Mesendoderm (in vitro differentiated cells): ENCODE data around the gene FAS.

ENCODE experiments used
- DNase-seq: peaks from one replicate; pipeline ENCODE4 v3.0.0; 2013
- H2AK5ac ChIP-seq: 2 replicates; pipeline ENCODE4 v1.6.1; 2013; ENCODE audit warnings: low read length, inconsistent platforms
- H2BK120ac ChIP-seq: 2 replicates; pipeline ENCODE4 v1.6.1; 2013; ENCODE audit warnings: low read depth, mild to moderate bottlenecking, low read length, moderate library complexity, mixed read lengths
- H2BK15ac ChIP-seq: replicated peaks from 2 replicates; pipeline ENCODE4 v1.6.1; 2013; ENCODE audit warnings: low read depth, mild to moderate bottlenecking, moderate library complexity
- H2BK5ac ChIP-seq: 2 replicates; pipeline ENCODE4 v1.6.1; 2013; ENCODE audit warnings: low read length, inconsistent platforms
- H3K18ac ChIP-seq: 2 replicates; pipeline ENCODE4 v1.6.1; 2013; ENCODE audit warnings: mild to moderate bottlenecking, low read length, mixed read lengths
- H3K23ac ChIP-seq: one replicate; pipeline ENCODE4 v1.6.1; 2013; ENCODE audit warnings: low read length
- H3K27ac ChIP-seq: 2 replicates; pipeline ENCODE4 v1.5.1; 2013; ENCODE audit warnings: low read depth, mild to moderate bottlenecking, inconsistent platforms, low read length, moderate library complexity
- H3K27me3 ChIP-seq: 2 replicates; pipeline ENCODE4 v1.6.1; 2013; ENCODE audit warnings: low read length, control low read depth, mild to moderate bottlenecking, inconsistent platforms; ENCODE audit not compliant: insufficient read depth, poor library complexity
- H3K36me3 ChIP-seq: 2 replicates; pipeline ENCODE4 v1.6.1; 2013; ENCODE audit warnings: low read length, inconsistent platforms; ENCODE audit not compliant: control insufficient read depth, insufficient read depth
- H3K4ac ChIP-seq: one replicate; pipeline ENCODE4 v1.6.1; 2013; ENCODE audit warnings: low read depth, mild to moderate bottlenecking, low read length, moderate library complexity
- H3K4me1 ChIP-seq: 2 replicates; pipeline ENCODE4 v1.6.1; 2013; ENCODE audit warnings: low read depth, low read length, inconsistent platforms; ENCODE audit not compliant: control insufficient read depth
- H3K4me2 ChIP-seq: 2 replicates; pipeline ENCODE4 v1.6.1; 2013; ENCODE audit warnings: low read length
- H3K4me3 ChIP-seq: 2 replicates; pipeline ENCODE4 v1.5.1; 2013; ENCODE audit warnings: mild to moderate bottlenecking, low read length
- H3K56ac ChIP-seq: one replicate; pipeline ENCODE4 v1.6.1; 2013; ENCODE audit warnings: low read length
- H3K79me1 ChIP-seq: 2 replicates; pipeline ENCODE4 v1.6.1; 2013; ENCODE audit warnings: low read length, inconsistent platforms
- H3K79me2 ChIP-seq: 2 replicates; pipeline ENCODE4 v1.6.1; 2013; ENCODE audit warnings: mild to moderate bottlenecking, low read length; ENCODE audit not compliant: control insufficient read depth, insufficient read depth
- H3K9ac ChIP-seq: 2 replicates; pipeline ENCODE4 v1.6.1; 2013; ENCODE audit warnings: low read length, inconsistent platforms
- H4K5ac ChIP-seq: one replicate; pipeline ENCODE4 v1.6.1; 2013; ENCODE audit warnings: low read length
- H4K8ac ChIP-seq: one replicate; pipeline ENCODE4 v1.6.1; 2013; ENCODE audit warnings: low read depth, mild to moderate bottlenecking, control low read depth, low read length, moderate library complexity
- WGBS: extraction: QIAGEN DNeasy Blood & Tissue Kit; methylation state at CpG from one replicate; pipeline ENCODE4 v1.1.7; 2013; ENCODE audit warnings: low lambda C conversion rate, missing lambda C conversion rate; ENCODE audit not compliant: insufficient coverage; ENCODE audit errors: extremely low coverage; 5-methylcytosine and 5-hydroxymethylcytosine counted together

Gene FAS

DNA sequence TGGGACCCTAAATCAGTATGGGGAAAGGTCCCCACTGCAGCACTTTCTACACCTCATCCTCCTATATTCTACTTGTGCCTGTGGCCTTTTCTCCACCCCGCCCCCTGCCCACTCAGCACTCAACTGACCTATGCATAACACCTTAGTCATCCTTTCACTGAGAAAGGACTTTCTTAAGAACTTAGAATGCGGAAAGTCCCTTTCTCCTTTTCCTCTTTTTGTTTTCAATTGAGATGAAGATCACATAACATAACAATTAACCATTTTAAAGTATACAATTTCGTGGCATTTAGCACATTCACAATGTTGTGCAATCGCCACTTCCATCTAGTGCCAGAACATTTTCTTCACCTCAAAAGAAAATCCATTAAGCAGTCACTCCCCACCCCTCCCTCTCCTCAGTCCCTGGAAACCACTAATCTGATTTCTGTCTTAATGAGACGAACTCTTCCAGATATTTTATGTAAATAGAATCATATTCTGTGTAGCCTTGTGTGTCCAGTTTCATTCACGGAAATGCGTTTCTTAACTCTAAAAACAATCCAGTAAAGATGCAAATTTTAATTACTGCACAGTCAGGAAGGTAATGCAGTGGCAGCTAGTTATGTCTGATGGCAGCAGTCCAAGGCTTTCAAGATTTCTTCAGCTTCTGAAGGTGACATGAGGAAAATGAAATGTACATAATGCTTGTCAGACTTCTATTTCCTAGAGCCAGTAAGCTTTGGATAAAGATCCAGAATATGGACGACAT, 41.7 kb downstream of the FAS start:
- Histone ChIP-seq H2BK15ac (no peak overlapping the region), H3K4me2 (no peak overlapping the region), H3K4me3 (no peak overlapping the region), H4K5ac (no peak overlapping the region), H2AK5ac (no peak overlapping the region), H3K4me1 (peaks cover 5% of the 10 kb centered on the region), H3K4ac (no peak overlapping the region), H3K79me1 (no peaks in the 10 kb centered on the region), H2BK120ac (no peak overlapping the region), H4K8ac (no peak overlapping the region), H3K9ac (no peak overlapping the region), H3K56ac (no peak overlapping the region), H3K18ac (no peak overlapping the region), H2BK5ac (no peak overlapping the region), H3K79me2 (no peaks in the 10 kb centered on the region), H3K27ac (no peak overlapping the region), H3K23ac (no peak overlapping the region), H3K27me3 (no peaks in the 10 kb centered on the region), H3K36me3 (no peaks in the 10 kb centered on the region)
- DNase-seq, result peak; percentile 42
- WGBS, result no CpG with 5 or more reads among the region's 8 CpGs

DNA sequence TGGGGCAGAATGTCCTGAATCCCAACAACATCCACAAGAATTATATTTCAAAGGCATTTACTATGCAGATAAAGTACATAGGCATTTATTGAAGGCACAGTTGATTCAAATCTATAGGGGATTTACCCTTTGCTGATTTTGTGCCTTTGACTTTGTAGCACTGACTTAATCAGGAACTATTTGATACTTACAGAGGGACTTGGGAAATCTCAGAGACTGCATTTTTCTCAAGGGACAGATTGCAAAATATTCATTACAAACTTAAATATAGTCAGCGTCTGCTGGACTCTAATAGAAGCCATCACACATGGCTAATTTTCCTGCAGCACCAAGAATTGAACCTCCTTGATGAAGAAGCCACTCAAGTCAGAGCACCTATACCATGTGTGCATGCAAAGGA, 44.9 kb downstream of the FAS start:
- no CpG with 5 or more reads among the region's 1 CpG for WGBS
- no peaks in the 10 kb centered on the region for H3K27me3 ChIP-seq

DNA sequence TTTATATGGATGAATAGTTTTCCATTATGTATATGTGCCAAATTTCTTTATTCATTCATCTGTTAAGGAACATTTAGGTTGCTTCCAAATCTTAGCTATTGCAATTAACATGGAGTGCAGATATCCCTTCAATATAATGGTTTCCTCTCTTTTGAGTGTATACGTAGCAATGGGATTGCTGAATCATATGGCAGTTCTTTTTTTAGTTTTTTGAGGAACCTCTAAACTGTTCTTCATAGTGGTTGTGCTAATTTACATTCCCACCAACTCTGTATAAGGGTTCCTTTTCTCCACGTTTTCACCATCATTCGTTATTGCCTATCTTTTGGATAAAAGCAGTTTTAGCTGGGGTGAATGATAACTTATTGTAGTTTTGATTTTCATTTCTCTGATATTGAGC, 46.5 kb downstream of the FAS start:
- Histone ChIP-seq H3K36me3 (no peaks in the 10 kb centered on the region), H3K9ac (no peak overlapping the region), H3K4me3 (no peak overlapping the region), H4K5ac (no peak overlapping the region), H3K79me2 (no peaks in the 10 kb centered on the region), H3K27me3 (no peaks in the 10 kb centered on the region), H3K18ac (no peak overlapping the region), H3K4me2 (no peak overlapping the region), H3K4me1 (no peaks in the 10 kb centered on the region), H3K56ac (no peak overlapping the region), H4K8ac (no peak overlapping the region), H3K79me1 (no peaks in the 10 kb centered on the region), H2BK5ac (no peak overlapping the region), H3K23ac (no peak overlapping the region), H2AK5ac (no peak overlapping the region), H3K27ac (no peak overlapping the region), H3K4ac (no peak overlapping the region), H2BK15ac (no peak overlapping the region), H2BK120ac (no peak overlapping the region)
- no CpG with 5 or more reads among the region's 3 CpGs for WGBS
- DNase-seq, result no peak

More for the DNA sequence above, 44.9 kb downstream of the FAS start:
- H3K4me1 ChIP-seq, result peaks cover 5% of the 10 kb centered on the region
- no peak overlapping the region for H3K56ac ChIP-seq
- no peaks in the 10 kb centered on the region for H3K79me2 ChIP-seq
- no peak overlapping the region for H2AK5ac ChIP-seq
- no peak for DNase-seq
- no peak overlapping the region for H3K27ac ChIP-seq
- H4K8ac ChIP-seq, result no peak overlapping the region
- no peak overlapping the region for H3K4ac ChIP-seq
- H3K4me3 ChIP-seq, result no peak overlapping the region
- H3K18ac ChIP-seq, result no peak overlapping the region
- H3K79me1 ChIP-seq, result no peaks in the 10 kb centered on the region
- H2BK120ac ChIP-seq, result no peak overlapping the region
- no peak overlapping the region for H2BK15ac ChIP-seq
- no peak overlapping the region for H2BK5ac ChIP-seq
- H3K36me3 ChIP-seq, result no peaks in the 10 kb centered on the region
- no peak overlapping the region for H3K4me2 ChIP-seq
- H4K5ac ChIP-seq, result no peak overlapping the region
- no peak overlapping the region for H3K23ac ChIP-seq
- H3K9ac ChIP-seq, result no peak overlapping the region

DNA sequence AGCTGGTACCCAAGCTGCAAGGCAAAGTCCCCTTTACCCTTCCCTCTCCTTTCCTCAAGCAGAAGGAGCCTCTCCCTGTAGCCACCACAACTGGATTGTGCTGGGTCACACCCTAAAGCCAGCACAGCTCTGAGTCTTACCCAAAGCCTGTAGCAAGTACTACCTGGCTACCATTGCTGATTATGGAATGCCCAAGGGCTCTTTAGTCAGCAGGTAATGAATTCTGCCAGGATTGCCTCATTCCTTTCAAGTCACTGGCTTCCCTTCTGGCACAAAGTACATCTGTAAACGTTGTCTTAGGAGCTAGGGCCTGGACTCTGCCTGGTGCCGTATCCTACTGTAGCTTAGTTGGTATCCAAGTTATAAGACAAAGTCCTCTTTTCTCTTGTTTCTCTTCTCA, 52.0 kb downstream of the FAS start:
- no peaks in the 10 kb centered on the region for H3K4me1 ChIP-seq
- H3K4me3 ChIP-seq, result no peak overlapping the region
- no peak overlapping the region for H3K18ac ChIP-seq
- H2BK15ac ChIP-seq, result no peak overlapping the region
- no peak overlapping the region for H4K5ac ChIP-seq
- H3K79me1 ChIP-seq, result no peaks in the 10 kb centered on the region
- no CpG with 5 or more reads among the region's 2 CpGs for WGBS
- H3K36me3 ChIP-seq, result no peaks in the 10 kb centered on the region
- no peak overlapping the region for H3K27ac ChIP-seq
- no peak overlapping the region for H3K9ac ChIP-seq
- peak; percentile 14 for DNase-seq
- no peak overlapping the region for H2BK120ac ChIP-seq
- H3K56ac ChIP-seq, result no peak overlapping the region
- H3K4me2 ChIP-seq, result no peak overlapping the region
- H2BK5ac ChIP-seq, result no peak overlapping the region
- no peaks in the 10 kb centered on the region for H3K79me2 ChIP-seq
- no peak overlapping the region for H3K4ac ChIP-seq
- H4K8ac ChIP-seq, result no peak overlapping the region
- no peak overlapping the region for H2AK5ac ChIP-seq
- H3K23ac ChIP-seq, result no peak overlapping the region
- no peaks in the 10 kb centered on the region for H3K27me3 ChIP-seq

DNA sequence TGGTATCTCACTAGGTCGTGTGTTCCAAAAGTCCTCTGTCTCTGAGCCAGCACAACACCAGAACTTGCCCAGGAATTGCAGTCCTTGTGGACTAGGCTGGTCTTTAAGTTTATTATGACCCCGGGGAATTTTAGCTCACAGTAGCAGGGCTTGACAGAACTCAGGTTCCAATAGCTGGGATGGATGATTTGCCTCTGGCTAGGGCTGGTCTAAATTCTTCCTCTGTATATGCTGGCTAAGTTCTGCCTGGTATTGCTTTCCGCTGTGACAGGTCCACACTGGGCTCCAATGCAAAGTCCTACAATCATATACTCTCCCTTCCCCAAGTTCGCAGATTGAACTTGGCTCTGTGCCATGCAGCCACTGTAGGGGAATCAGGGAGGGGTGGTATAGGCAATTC, 52.5 kb downstream of the FAS start:
- WGBS, result no CpG with 5 or more reads among the region's 4 CpGs
- Histone ChIP-seq H3K79me2 (no peaks in the 10 kb centered on the region), H3K36me3 (no peaks in the 10 kb centered on the region), H4K8ac (no peak overlapping the region), H3K23ac (no peak overlapping the region), H3K27me3 (no peaks in the 10 kb centered on the region), H3K9ac (no peak overlapping the region), H2BK15ac (no peak overlapping the region), H2BK5ac (no peak overlapping the region), H3K4me2 (no peak overlapping the region), H3K79me1 (no peaks in the 10 kb centered on the region), H3K4ac (no peak overlapping the region), H2AK5ac (no peak overlapping the region), H3K4me1 (no peaks in the 10 kb centered on the region), H3K18ac (no peak overlapping the region), H4K5ac (no peak overlapping the region), H3K27ac (no peak overlapping the region), H3K56ac (no peak overlapping the region), H2BK120ac (no peak overlapping the region), H3K4me3 (no peak overlapping the region)
- DNase-seq, result no peak

DNA sequence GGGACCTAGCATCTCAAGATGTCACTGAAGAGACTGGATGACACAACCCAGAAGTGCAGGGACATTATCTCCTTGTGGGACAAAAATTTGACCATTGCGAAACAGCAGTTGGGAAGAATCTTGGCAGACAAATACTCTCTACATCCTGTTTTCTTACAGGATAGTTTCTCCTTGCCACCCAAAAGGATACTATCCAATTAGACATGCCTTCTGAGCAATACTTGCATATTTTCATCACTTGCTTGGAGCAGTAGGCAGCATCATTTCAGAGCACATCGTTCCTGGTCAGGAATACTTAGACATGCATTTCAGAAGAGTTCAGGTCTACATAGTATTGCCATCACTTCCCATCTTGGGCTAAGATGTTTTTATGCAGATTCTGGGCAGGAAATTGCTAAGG, 56.8 kb downstream of the FAS start:
- H3K9ac ChIP-seq, result no peak overlapping the region
- no peak overlapping the region for H4K8ac ChIP-seq
- no peak overlapping the region for H4K5ac ChIP-seq
- DNase-seq, result no peak
- no peaks in the 10 kb centered on the region for H3K36me3 ChIP-seq
- no peak overlapping the region for H2BK5ac ChIP-seq
- H3K4me3 ChIP-seq, result no peak overlapping the region
- no peak overlapping the region for H3K23ac ChIP-seq
- no peaks in the 10 kb centered on the region for H3K79me1 ChIP-seq
- no peak overlapping the region for H3K4ac ChIP-seq
- no peaks in the 10 kb centered on the region for H3K4me1 ChIP-seq
- H2BK120ac ChIP-seq, result no peak overlapping the region
- no peaks in the 10 kb centered on the region for H3K27me3 ChIP-seq
- no peak overlapping the region for H3K56ac ChIP-seq
- H3K79me2 ChIP-seq, result no peaks in the 10 kb centered on the region
- no peak overlapping the region for H2BK15ac ChIP-seq
- H3K4me2 ChIP-seq, result no peak overlapping the region
- no CpG with 5 or more reads among the region's 2 CpGs for WGBS
- no peak overlapping the region for H3K18ac ChIP-seq
- H3K27ac ChIP-seq, result no peak overlapping the region
- H2AK5ac ChIP-seq, result no peak overlapping the region
